T-cell (primary cell): Measurements from ENCODE around the gene TSPEAR. TPM values are rescaled to one million over a fixed set of nuclear protein-coding genes. Genes with fewer than 3 reads are reported as not detected.

Source experiments
- ATAC-seq, 4 experiments: fragments of 200-7000 bp in 3 of 4; fragments of 150-1000 bp in 1 of 4; cut with Tn5 transposase; replicated peaks in 1 of 4; 1 replicate in 3 of 4; 2 replicates in 1 of 4; pipeline ENCODE4 v1.10.0; 2021; ENCODE audit warnings: moderate library complexity in 3 of 4, mild to moderate bottlenecking in 2 of 4, moderate number of reproducible peaks in 1 of 4
- CTCF ChIA-PET, 2 donors: fragments of 300-600 bp; sonication (Branson Sonifier 250); formaldehyde crosslinking; loops; one replicate each; lab custom pipeline; 2022; ENCODE audit warnings: antibody characterized with exemption in 2 of 2; lab: Charles Lee
- POLR2A ChIA-PET, 2 donors: fragments of 300-600 bp; sonication (Branson Sonifier 250); formaldehyde crosslinking; loops; one replicate each; lab custom pipeline; 2022; ENCODE audit warnings: antibody characterized with exemption in 2 of 2; lab: Charles Lee
- DNase-seq, 35 experiments: peaks; one replicate each; pipeline versions ENCODE4 v3.0.0 to v3.0.0-alpha.2; 2013 to 2023
- H3K27ac ChIP-seq: one replicate; pipeline ENCODE4 v1.5.1; 2013; ENCODE audit warnings: low read length
- H3K27me3 ChIP-seq, 2 experiments: replicated peaks in 1 of 2; 1 replicate in 1 of 2; 2 replicates in 1 of 2; pipeline versions ENCODE4 v1.6.1 to v1.7.0; 2013; ENCODE audit warnings: low read length in 1 of 2, mixed read lengths in 1 of 2; ENCODE audit not compliant: control insufficient read depth in 2 of 2, insufficient read depth in 2 of 2; ENCODE audit errors: extremely low read depth in 1 of 2
- H3K36me3 ChIP-seq, 2 donors: 1 replicate in 1 of 2; 2 replicates in 1 of 2; pipeline versions ENCODE4 v1.6.1 to v1.7.0; 2013; ENCODE audit warnings: low read length in 1 of 2; ENCODE audit not compliant: control insufficient read depth in 2 of 2, insufficient read depth in 1 of 2; ENCODE audit errors: extremely low read depth in 1 of 2
- H3K4me1 ChIP-seq, 2 experiments: 1 replicate in 1 of 2; 2 replicates in 1 of 2; pipeline versions ENCODE4 v1.6.1 to v1.7.0; 2013; ENCODE audit warnings: low read length in 2 of 2, mixed read lengths in 1 of 2; ENCODE audit not compliant: insufficient read depth in 2 of 2, control insufficient read depth in 1 of 2; ENCODE audit errors: extremely low read depth in 1 of 2
- H3K4me3 ChIP-seq, 2 donors: 1 replicate in 1 of 2; 2 replicates in 1 of 2; pipeline versions ENCODE4 v1.5.1 to v1.7.0; 2013; ENCODE audit warnings: mild to moderate bottlenecking in 2 of 2, low read length in 1 of 2, moderate library complexity in 1 of 2; ENCODE audit not compliant: control insufficient read depth in 1 of 2; ENCODE audit errors: extremely low read depth in 1 of 2
- H3K9me3 ChIP-seq: 2 replicates; pipeline ENCODE4 v1.7.0; 2013
- H3K27ac Mint-ChIP-seq, 2 donors: one replicate each; pipeline ENCODE4 v1.8.0; 2020 to 2021; ENCODE audit warnings: mild to moderate bottlenecking in 2 of 2, mixed read lengths in 2 of 2
- H3K27me3 Mint-ChIP-seq, 2 donors: one replicate each; pipeline ENCODE4 v1.8.0; 2021 to 2022; ENCODE audit warnings: mixed read lengths in 2 of 2
- H3K36me3 Mint-ChIP-seq: one replicate; pipeline ENCODE4 v1.8.0; 2021; ENCODE audit warnings: mixed read lengths
- H3K4me1 Mint-ChIP-seq, 3 donors: one replicate each; pipeline ENCODE4 v1.8.0; 2020 to 2022; ENCODE audit warnings: mixed read lengths in 3 of 3, mild to moderate bottlenecking in 1 of 3
- H3K4me3 Mint-ChIP-seq, 3 donors: one replicate each; pipeline ENCODE4 v1.8.0; 2020 to 2022; ENCODE audit warnings: mild to moderate bottlenecking in 3 of 3, mixed read lengths in 3 of 3, moderate library complexity in 3 of 3
- H3K9me3 Mint-ChIP-seq, 3 donors: one replicate each; pipeline ENCODE4 v1.8.0; 2020 to 2022; ENCODE audit warnings: mixed read lengths in 3 of 3
- WGBS: methylation state at CpG from one replicate; pipeline ENCODE4 v1.1.5; 2013; ENCODE audit warnings: missing lambda C conversion rate; ENCODE audit not compliant: insufficient coverage; 5-methylcytosine and 5-hydroxymethylcytosine counted together
- total RNA-seq, 35 experiments: library from RNA in 6 of 35; stranded (reverse) in 6 of 35; fragments of 120-200 nt in 1 of 35; gene quantifications; one replicate each; pipeline versions ENCODE4 v1.2.1 to v1.2.4 and lab custom pipeline; 2013 to 2026

The TSPEAR gene
- total RNA-seq, 5 donors from 2014 or later (not counting 1 experiment from before 2014, with no cell fraction given) = not detected

DNA sequence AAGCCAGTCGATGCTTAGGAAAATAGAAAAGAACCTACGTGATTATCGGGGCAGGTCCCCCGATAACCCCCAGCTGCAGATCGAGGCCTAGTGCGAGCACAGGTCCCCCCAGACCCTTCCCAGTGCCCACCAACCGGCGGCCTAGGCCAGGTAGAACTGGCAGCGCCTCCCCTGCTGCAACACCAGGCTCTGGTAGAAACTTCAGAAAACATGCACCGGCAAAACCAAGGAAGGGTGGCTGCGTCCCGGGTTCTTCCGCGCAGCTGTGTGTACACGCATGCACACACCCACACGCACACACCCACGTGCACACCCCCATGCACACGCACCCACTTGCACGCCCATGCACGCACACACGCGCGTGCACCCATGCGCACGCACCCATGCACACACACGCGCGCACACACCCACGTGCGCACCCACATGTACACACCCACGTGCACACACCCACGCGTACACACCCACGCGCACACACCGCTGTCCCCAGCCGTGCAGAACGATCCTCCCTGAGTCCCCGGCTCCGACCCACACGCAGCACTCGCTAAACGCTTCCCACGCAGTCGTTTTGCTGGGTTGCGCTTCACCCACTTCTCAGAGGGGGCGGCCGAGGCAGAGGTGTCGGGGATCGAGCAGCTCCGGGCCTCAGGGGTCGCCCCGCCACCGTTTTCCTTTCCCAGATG, 5.2 kb downstream of the TSPEAR start:
- Histone ChIP-seq H3K27ac (no peak overlapping the region), H3K4me1 (peaks cover 0 to 44% of the 10 kb centered on the region in 2 experiments), H3K36me3 (no peaks in the 10 kb centered on the region), H3K9me3 (no peaks in the 10 kb centered on the region), H3K4me3 (peak overlapping the region in 1 of 2 donors; percentile 23), H3K27me3 (peaks cover 12 to 94% of the 10 kb centered on the region in 2 experiments)
- Mint-ChIP-seq H3K36me3 (peaks cover 8% of the 10 kb centered on the region), H3K27me3 (peaks cover 53 to 88% of the 10 kb centered on the region in 2 donors), H3K27ac (no peak overlapping the region), H3K4me1 (peaks cover 21 to 35% (median 23%) of the 10 kb centered on the region in 3 donors), H3K4me3 (no peak overlapping the region), H3K9me3 (peaks cover 0 to 8% (median 6%) of the 10 kb centered on the region in 3 donors)
- no peak for ATAC-seq
- peak in 1 of 35 experiments; percentile 17 for DNase-seq
- 15% methylated on average over 53 of the region's 54 CpGs for WGBS
- CTCF ChIA-PET = no interaction called here
- POLR2A ChIA-PET = no interaction called here

DNA sequence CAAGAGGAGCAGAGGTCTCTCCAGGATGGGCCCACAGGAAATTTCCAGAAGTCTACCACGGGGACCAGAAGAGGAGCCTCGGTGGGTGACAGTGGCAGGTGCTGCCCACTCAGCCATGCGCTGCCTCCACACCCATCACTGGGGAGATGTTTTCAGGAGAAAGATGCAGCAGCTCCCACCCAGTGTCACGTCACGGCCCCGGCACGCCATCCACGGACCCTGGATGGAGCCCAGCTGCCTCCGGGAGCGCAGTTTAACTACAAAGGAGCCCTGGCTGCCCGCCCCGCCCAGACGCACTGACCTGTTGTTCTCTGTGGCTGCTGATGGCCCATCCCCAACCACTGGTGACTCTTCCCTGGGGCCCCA, 6.8 kb downstream of the TSPEAR start:
- peak in 2 of 35 experiments; percentile 1 to 8 for DNase-seq
- POLR2A ChIA-PET = no interaction called here
- Histone ChIP-seq H3K27me3 (peaks cover 16 to 94% of the 10 kb centered on the region in 2 experiments), H3K4me3 (no peak overlapping the region), H3K4me1 (peaks cover 0 to 29% of the 10 kb centered on the region in 2 experiments), H3K36me3 (no peaks in the 10 kb centered on the region), H3K9me3 (no peaks in the 10 kb centered on the region), H3K27ac (no peak overlapping the region)
- H3K27ac Mint-ChIP-seq = no peak overlapping the region
- peaks cover 7 to 22% (median 9%) of the 10 kb centered on the region in 3 donors for H3K4me1 Mint-ChIP-seq
- 18% methylated on average over 12 of the region's 13 CpGs for WGBS
- ATAC-seq = no peak
- H3K4me3 Mint-ChIP-seq = no peak overlapping the region
- peaks cover 58 to 89% of the 10 kb centered on the region in 2 donors for H3K27me3 Mint-ChIP-seq
- peaks cover 0 to 8% (median 6%) of the 10 kb centered on the region in 3 donors for H3K9me3 Mint-ChIP-seq
- CTCF ChIA-PET = no interaction called here
- H3K36me3 Mint-ChIP-seq = peaks cover 8% of the 10 kb centered on the region

DNA sequence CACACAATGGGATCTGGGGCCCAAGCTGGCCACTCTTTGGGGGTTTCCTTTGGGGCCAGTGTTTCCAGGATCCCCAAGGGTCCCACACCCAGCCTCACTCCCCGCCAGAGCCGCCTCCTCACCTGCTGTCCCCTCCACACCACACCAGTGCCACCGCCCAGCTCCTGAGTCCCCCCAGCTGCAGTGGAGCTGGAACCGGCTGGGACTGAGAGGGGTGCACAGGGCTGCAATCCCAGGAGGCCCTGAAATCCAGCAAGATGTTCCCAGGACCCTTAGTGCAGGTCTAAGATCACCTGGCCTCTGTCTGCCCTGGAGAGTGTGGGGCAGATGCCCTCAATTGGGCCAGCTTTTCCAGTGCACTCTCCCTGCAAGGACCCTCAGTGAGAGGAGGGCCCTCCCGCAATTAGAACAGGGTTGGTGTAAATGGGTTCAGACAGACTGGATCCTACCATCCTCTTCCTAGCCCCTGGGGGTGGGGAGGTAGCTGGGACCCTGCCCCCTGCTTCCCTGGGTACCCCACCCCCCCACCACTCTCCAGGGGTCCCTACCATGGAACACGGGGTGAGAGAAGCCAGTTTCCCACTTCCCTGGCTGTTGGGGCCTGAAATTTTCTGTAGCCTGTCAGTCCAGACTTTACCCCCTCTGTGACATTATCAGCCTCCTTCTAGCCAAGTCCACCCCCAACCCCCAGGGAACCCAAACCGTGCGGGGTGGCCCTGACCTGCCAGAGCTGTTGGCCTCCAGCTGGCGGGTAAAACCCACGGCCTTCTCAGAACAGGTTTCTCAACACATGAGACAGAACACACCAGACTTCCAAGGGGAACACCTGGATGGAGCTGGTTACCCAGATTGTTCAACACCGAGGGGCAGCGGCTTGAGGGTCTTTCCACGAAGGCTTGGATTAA, 7.4 kb downstream of the TSPEAR start:
- no peak overlapping the region for H3K4me3 ChIP-seq
- Mint-ChIP-seq H3K36me3 (peaks cover 8% of the 10 kb centered on the region), H3K4me3 (no peak overlapping the region), H3K9me3 (peaks cover 0 to 8% (median 6%) of the 10 kb centered on the region in 3 donors), H3K27ac (no peak overlapping the region), H3K27me3 (peaks cover 57 to 86% of the 10 kb centered on the region in 2 donors), H3K4me1 (peaks cover under 1 to 15% (median 4%) of the 10 kb centered on the region in 3 donors)
- peaks cover 16 to 94% of the 10 kb centered on the region in 2 experiments for H3K27me3 ChIP-seq
- H3K4me1 ChIP-seq = peaks cover 0 to 23% of the 10 kb centered on the region in 2 experiments
- 51% methylated on average over 9 of the region's 13 CpGs for WGBS
- POLR2A ChIA-PET = no interaction called here
- DNase-seq (peak in 2 of 35 experiments; percentile 4 to 18), ATAC-seq (no peak)
- CTCF ChIA-PET = no interaction called here
- no peaks in the 10 kb centered on the region for H3K36me3 ChIP-seq
- H3K9me3 ChIP-seq = no peaks in the 10 kb centered on the region
- H3K27ac ChIP-seq = no peak overlapping the region

DNA sequence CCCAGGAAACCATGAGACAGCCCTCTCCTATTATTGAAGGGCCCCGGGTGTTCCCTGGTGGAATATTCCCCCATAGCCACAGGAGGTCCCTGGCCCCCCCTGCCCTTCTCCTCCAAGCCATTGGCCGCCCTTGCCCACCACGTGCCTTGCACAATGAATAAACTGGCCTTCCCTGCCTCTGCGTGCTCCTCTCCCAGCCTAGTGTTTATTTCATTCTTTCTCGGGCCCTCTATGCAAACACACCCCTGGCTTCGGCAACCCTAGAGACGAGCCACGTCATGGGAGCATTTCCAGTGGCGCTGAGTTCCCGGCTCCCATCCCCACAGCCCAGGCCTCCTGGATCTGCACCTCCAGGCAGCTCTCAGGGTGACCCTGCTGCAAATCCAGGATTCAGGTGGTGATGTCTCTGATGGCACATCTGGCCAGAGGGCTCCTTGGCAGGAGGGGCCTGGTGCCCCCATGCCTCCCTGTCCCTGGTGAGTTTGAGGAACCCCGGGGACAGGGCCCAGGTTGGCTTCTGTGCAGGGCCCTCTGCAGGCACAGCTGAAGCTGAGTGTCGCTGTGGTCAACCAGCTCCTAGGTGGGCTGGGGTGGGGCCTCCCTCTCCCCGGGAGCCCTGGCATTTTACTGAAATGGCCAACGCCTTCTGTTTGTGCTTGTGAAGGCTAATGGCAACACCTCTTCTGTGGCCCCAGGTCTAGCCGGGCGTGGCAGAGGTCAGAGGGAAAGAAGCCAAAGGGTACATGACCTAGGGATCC, 8.2 kb downstream of the TSPEAR start:
- CTCF ChIA-PET = no interaction called here

DNA sequence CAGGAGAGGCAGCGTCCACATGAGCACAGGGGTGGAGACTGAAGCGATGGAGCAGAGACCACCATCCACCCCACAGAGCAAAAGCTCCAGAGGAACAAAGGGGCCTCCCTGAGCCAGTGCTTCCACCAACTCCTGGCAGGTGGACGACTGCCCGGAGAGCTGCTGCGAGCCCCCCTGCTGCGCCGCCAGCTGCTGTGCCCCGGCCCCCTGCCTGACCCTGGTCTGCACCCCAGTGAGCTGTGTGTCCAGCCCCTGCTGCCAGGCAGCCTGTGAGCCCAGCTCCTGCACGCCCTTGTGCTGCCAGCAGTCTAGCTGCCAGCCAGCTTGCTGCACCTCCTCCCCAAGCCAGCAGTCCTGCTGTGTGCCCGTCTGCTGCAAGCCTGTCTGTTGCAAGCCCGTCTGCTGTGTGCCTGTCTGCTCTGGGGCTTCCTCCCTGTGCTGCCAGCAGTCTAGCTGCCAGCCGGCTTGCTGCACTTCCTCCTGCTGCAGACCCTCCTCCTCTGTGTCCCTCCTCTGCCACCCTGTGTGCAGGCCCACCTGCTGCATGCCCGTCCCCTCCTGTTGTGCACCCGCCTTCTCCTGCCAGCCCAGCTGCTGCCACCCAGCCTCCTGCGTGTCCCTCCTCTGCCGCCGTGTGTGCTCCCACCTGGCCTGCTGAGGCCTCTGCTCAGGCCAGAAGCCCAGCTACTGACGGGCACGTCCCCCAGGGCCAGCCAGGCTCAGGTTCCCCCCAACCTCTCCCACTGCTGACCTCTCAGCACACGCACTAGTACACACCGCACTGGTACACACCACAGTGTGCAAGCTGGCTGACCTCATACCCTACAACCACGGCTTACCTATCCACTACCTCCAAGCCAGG, 9.0 kb downstream of the TSPEAR start:
- ChIA-PET POLR2A (no interaction called here), CTCF (no interaction called here)
- H3K27ac ChIP-seq = no peak overlapping the region
- Mint-ChIP-seq H3K27ac (no peak overlapping the region), H3K4me1 (peaks cover 0 to 13% (median 6%) of the 10 kb centered on the region in 3 donors), H3K4me3 (no peak overlapping the region), H3K9me3 (peaks cover 0 to 8% (median 6%) of the 10 kb centered on the region in 3 donors), H3K27me3 (peaks cover 66 to 87% of the 10 kb centered on the region in 2 donors), H3K36me3 (peaks cover 8% of the 10 kb centered on the region)
- H3K4me1 ChIP-seq = peaks cover 0 to 14% of the 10 kb centered on the region in 2 experiments
- no peak for ATAC-seq
- 77% methylated on average over 20 of the region's 22 CpGs for WGBS
- no peaks in the 10 kb centered on the region for H3K36me3 ChIP-seq
- peaks cover 13 to 94% of the 10 kb centered on the region in 2 experiments for H3K27me3 ChIP-seq
- peak in 2 of 35 experiments; percentile 5 to 9 for DNase-seq
- no peak overlapping the region for H3K4me3 ChIP-seq
- no peaks in the 10 kb centered on the region for H3K9me3 ChIP-seq

More for the DNA sequence above, 8.2 kb downstream of the TSPEAR start:
- Histone ChIP-seq H3K27ac (no peak overlapping the region), H3K36me3 (no peaks in the 10 kb centered on the region), H3K4me1 (peaks cover 0 to 17% of the 10 kb centered on the region in 2 experiments), H3K4me3 (no peak overlapping the region), H3K9me3 (no peaks in the 10 kb centered on the region), H3K27me3 (peaks cover 15 to 94% of the 10 kb centered on the region in 2 experiments)
- DNase-seq (peak in 2 of 35 experiments; percentile 2 to 14), ATAC-seq (no peak)
- Mint-ChIP-seq H3K36me3 (peaks cover 8% of the 10 kb centered on the region), H3K4me1 (peaks cover 0 to 10% (median 2%) of the 10 kb centered on the region in 3 donors), H3K27me3 (peaks cover 58 to 87% of the 10 kb centered on the region in 2 donors), H3K4me3 (no peak overlapping the region), H3K9me3 (peaks cover 0 to 8% (median 6%) of the 10 kb centered on the region in 3 donors), H3K27ac (no peak overlapping the region)
- POLR2A ChIA-PET = no interaction called here
- WGBS = 58% methylated on average over 12 of the region's 16 CpGs
